Measurements from ENCODE around the gene PEBP1.
A peak's percentile ranks its signal among the peaks of the same experiment; 100 is the strongest.
"Not testable (repeated sequence)": the region's sequence is repeated elsewhere in the genome, so short reads cannot be mapped to it uniquely, and the experiment has no call there.

PEBP1 gene

DNA sequence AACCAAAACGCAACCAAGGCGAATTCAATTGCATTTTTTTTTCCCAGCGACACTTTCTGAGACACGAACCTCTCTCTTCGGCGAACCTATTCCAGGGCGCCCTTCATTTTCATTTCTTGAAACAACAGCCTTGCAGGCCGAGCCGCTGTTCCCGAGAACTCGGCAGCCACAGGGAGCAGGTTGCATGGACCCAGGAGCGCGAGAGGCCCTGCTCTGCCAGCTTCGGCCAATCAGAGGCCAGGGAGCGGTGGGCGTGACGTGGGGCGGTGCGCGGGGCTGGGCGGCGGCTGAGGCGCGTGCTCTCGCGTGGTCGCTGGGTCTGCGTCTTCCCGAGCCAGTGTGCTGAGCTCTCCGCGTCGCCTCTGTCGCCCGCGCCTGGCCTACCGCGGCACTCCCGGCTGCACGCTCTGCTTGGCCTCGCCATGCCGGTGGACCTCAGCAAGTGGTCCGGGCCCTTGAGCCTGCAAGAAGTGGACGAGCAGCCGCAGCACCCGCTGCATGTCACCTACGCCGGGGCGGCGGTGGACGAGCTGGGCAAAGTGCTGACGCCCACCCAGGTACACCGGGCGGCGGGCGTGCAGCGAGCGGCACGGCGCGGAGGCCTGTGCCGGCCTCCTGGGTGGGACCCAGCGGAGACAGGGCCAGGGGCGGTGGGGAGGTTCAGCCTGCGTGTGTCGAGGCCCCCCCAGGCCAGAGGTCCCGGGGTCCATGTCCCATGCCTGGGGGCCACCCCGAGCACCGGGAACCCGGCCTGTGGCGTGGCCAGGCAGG, at the start of gene PEBP1:
Gene PEBP1 (plus strand): TSS at position 337 of the 771 bp plus-strand sequence. CDS start 86 bp downstream, at position 423.
- DNase-seq = peak; percentile 95

DNA sequence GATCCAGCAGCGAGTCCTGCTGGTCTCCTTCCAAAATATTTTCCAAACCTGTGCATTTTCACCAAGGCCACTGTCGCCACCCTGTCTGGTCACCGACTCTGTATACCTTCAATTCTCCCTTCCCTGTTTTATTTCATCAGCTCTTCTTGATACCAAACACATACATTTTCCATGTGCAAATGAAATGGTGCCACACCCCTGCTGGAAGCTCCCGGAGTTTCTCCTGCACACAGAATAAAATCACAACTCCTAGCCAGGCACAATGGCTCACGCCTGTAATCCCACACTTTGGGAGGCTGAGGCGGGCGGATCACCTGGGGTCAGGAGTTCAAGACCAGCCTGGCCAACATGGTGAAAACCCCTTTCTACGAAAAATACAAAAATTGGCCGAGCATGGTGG, 46.1 kb upstream of the PEBP1 start:
- no peak for DNase-seq

DNA sequence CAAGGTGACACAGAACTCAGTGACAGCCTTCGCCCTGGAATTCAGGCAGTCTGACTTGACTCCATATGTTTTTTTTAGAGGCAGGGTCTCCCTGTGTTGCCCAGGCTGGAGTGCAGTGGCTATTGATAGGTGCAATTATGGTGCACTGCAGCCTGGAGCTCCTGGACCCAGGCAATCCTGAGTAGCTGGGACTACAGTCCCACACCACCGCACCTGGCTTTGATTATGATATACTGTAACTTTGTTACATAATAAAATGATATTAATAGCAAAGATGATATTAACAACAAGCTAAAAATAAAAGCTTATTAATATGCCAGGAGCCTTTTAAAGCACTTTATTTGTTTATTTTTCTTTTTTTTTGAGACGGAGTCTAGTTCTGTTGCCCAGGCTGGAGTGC, 41.9 kb upstream of the PEBP1 start:
- no peak for DNase-seq

DNA sequence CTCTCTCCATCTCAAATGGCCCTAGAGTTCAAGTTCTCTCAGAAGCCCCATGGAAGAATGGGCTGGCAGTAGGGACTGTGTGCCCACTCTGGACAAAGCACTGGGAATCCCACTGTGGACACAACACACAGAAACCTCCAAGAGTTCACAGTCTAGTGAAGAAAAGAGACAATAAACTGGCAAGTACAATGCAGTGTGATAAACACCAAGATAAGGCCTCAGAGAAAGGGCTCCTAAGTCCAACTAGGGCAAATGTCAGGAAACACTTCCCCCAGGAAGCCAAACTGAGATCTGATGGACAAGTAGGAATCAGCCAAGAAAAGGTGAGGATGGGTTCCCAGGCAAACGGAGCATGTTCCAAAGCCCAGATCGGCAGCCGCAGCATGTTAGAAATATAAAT, 37.5 kb upstream of the PEBP1 start:
- no peak for DNase-seq

DNA sequence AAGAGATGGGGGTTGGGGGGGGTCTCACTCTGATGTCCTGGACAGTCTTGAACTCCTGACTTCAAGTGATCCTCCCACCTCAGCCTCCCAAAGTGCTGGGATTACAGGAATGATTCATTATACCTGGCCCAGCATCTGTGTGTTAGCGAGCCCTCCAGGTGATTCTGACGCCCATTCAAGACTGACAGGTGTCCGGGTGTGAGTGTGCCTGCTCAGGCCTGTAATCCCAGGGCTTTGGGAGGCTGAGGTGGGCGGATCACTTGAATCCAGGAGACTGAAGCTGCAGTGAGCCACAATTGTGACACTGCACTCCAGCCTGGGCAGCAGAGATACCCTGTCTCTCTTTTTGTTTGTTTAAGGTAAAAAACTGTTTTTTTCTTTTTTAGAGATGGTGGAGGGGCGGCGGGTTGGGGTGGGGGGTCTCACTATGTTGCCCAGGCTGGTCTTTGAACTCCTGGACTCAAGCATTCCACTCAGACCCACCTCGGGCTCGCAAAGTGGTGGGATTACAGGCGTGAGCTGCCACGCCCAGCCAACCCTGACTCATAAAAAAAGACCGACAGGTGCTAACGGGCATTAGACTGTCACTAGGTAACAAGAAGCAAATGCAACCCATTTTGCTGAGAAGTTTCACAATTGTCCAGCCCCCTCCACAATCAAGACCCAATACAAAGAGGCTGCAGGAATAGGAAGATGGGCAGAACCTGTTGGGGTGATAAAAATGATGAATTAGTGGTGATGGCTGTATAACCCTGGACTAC, 36.8 kb upstream of the PEBP1 start:
- DNase-seq = no peak

DNA sequence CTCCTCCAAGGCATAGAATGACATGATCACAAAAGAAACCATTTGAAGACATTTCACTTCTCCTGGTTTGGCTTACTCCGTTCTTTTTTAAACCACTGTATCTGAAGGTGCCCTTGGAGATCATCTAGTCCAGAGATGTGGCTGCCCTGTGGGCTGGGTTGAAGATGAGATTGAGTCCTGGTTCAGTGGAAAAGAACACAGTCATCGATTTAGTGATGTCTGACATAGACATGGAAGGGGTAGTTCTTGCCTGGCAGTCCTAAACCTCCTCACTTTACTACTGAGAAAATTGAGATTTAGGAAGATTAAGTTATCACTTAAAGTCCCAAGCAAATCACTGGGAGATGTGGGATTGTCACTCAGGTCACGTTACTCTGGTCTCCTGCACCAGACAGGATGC, 34.9 kb upstream of the PEBP1 start:
- DNase-seq = no peak

DNA sequence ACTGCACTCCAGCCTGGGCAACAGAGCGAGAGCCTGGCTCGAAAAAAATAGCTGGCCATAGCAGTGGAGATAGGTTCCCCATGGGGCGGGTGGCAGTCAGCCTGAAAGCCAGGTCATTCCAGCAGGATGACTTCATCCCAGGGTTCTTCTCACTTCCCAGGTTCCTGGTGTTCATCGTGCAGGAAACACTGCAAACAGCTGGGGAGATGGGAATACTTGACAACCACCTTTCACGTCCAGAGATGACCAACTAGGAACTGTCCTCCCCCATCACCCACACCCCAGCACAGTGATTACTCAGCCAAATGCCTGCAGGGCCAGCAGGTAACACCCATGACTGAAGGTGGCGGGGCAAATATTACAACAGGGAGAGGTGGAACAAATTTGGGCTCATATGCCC, 33.9 kb upstream of the PEBP1 start:
- no peak for DNase-seq

DNA sequence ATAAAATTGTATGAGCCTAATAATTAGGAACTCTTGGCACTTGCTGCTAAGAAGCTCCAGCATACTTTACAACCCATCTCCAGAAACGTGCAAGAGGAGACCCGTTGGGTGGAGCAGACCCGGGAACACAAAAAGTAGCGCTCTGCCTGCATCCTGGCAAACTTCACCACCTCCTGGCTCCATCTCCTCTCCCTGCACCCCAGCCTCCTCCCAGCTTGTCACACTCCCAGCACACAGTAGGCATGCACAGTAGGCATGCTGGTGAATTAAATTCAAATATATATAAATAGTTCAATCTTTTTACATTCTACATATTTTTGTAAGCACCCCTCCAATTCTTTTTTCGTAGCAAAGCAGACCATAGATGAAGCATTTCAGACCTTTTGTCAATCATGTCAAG, 33.3 kb upstream of the PEBP1 start:
- DNase-seq = no peak

DNA sequence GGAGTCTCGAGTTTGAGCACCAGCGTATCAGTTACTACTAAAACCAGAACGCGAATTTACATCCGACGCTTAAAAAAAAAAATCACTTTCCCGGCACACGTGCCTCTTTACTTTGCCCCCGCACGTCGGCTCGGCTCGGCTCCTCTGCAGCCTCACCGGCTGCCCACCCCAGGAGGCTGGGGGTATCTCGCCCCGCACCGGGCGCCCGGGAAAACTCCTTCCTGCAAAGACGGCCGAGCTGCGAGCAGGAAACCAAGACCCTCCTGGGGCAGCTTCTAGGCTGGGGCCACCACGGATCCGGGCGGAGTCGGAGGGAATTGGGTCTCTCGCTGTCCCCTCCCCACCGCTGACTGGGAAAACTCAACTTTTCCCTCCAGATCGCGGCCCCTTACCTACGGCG, 32.7 kb upstream of the PEBP1 start:
- no peak for DNase-seq

DNA sequence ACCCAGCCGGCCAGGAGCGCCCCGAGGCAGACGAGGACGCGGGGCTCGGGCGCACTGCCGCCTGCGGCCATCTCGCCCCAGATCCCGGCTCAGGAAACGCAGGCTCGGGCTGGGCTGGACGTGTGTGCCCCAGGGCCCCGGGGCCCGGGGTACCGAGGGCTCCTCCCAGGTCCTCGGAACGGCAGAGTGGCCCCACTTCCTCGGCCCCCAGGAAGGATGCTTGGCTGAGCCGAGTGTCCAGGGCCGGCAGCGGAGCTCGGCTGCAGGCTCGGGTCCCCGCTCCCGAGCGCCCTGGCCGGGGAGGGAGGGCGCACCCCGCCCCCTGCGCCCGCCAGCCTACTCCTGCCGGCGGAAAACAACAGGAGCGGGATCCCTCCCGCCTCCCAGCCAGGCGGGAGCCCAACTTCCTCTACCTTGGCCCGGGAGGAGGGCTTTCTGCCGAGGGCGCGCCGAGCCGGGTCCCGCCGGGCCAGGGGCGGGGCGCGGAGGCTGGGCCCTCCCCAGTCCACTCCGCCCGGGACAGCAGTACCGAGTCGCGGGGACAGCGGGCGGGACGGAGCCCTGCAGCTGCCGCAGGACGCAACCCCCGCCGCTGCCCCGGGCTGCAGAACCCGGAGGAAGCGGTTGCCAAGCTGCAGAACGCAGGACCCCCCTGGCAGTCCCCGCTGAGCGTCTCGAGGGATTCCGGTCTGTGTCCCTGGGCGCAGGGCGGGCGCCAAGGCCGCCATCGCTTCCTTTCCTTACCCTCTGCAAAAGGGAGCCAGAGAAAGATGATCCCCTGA, 32.1 kb upstream of the PEBP1 start, which contains the start of gene VSIG10:
Gene VSIG10 (minus strand): TSS at position 411 of the 782 bp plus-strand sequence. CDS start 340 bp downstream, at position 71.
- DNase-seq = peak; percentile 72

DNA sequence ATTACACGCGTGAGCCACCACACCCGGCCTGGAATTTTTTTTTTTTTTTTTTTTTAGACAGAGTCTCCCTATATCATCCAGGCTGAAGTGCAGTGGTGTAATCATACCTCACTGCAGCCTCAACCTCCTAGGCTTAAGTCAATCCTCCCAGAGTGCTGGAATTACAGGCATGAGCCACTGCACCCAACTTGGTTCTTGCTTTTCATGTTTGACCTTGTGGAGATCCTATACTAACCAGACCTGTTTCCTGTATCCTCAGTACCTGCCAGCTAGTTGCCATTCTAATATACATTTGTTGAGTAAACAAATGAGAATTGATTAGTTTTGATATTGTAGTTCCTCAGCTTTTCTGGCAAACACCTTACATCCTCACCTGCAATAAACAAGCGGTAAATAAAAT, 28.9 kb upstream of the PEBP1 start:
- DNase-seq = no peak

DNA sequence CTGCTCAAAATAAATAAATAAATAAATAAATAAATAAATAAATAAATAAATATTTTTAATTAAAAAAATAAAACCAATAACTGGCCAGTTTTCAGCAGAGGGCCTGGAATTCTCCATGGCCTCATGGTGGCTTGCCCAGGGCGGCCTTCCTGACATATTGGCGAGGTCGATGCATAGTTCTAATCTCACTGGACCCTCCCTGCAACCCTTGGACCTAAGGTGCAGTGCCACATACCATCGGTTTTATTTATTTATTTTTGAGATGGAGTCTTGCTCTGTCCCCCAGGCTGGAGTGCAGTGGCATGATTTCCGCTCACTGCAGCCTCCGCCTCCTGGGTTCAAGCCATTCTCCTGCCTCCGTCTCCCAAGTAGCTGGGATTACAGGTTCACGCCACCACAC, 28.2 kb upstream of the PEBP1 start:
- DNase-seq = no peak

DNA sequence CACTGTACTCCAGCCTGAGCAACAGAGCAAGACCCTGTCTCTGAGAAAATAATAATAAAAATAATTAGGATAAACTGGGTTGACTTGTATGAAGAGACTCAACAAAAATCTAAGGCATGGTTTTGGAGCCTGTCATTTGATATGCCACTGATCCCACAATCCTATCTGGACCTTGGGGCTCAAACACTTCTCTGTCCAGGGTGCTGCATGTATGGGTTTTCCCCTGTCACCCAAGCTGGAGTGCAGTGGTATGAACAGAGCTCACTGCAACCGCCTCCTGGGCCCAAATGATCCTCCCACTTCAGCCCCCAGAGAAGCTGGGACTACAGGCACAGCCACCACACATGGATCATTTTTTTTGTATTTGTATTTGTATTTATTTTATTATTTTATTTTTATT, 26.8 kb upstream of the PEBP1 start:
- no peak for DNase-seq

DNA sequence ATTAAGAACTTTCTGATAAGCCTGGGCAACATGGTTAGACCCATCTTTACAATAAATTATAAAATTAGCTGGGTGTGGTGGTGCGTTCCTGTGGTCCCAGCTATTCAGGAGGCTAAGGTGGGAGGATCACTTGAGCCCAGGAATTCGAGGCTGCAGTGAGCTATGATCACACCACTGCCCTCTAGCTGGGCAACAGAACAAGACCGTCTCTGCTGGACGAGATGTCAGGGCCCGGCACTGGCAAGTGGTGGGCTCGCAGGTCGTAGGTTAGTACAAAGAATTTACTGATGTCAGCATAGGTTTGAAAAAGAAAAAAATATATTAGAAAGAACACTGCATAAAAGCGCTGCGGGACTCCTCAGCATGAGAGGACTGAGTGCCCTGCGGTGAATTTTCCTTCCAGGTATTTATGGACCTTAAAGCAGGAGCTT, 16.5 kb upstream of the PEBP1 start:
- no peak for DNase-seq

DNA sequence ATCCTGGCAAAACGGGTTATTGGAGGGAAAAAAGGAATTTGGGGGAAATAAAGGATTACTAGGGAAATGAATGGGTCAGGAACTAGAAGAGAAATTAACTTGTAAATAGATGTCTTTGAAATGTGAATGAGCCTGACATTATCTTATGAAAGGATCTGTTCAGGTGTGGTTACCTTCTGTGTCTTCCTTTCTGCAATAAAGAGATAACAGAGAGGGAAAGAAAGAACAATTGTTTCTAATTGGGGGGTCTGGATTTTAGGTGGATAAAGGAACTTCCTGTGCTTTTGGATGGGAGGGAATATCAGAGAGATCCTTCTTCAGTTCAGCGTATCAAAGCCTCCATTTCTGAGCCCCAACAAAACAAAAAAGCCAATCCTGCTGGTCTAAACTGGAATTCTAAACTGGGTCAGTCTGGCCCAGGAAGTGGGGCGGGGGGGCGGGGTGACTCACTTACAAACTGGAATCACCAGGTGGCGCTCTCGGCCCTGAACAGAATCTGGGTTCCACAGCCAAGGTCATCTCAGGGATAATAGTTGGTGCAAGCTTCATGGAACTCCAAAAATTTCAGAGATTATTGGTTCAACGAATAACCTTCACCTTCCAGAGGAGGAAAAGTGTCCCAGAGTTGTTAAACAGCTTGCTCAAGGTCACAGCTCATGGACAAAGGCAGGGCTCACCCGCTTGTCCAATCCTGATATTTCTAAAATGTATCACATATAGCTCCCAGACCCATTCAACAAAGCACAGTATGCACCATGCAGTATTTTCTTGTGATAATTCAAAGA, 15.2 kb upstream of the PEBP1 start:
- DNase-seq = peak; percentile 79

DNA sequence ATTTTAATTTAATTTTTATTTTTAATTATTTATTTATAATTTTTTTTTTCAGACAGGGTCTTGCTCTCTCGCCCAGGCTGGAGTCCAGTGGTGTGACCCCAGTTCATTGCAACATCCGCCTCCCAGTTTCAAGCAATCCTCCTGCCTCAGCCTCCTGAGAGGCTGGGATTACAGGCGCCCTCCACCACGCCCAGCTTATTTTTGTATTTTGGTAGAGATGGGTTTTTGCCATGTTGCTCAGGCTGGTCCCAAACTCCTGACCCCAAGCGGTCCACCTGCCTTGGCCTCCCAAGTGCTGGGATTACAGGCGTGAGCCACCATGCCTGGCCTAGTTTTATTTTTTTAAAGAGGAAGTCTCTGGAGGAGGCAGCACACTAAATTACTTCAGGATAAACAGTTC, 13.7 kb upstream of the PEBP1 start:
- no peak for DNase-seq

DNA sequence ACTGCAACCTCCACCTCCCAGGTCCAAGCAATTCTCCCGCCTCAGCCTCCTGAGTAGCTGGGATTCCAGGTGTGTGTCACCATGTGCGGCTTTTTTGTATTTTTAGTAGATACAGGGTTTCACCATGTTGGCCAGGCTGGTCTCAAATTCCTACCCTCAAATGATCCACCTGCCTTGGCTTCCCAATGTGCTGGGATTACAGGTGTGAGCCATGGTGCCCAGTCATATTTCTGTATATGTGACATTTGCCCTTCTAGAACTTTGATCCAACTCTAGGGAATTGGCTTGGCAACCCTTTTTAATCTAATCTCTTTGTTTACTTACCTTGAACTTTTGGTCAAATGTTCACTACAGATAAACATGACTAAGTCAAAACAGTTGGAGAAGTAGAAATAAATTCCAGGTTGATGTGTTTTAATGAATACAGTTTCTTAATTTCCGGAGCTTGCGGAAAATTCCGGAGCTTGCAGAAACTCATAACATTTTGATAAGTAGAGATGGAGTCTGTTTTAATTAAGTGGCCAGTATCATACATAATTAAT, 11.5 kb upstream of the PEBP1 start:
- no peak for DNase-seq

DNA sequence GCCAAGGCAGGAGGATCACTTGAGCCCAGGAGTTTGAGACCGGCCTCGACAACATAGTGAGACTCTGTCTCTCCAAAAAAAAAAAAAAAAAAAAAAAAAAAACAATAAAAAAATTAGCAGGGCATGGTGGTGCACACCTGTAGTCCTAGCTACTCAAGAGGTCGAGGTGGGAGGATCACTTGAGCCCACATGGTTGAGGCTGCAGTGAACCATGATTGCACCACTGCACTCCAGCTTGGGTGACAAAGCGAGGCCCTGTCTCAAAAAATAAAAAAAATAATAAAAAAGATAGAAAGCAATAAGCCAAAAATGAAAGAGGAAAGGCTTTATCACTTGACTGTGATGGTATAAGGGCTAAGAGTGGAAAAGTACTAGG, 10.2 kb upstream of the PEBP1 start:
- no peak for DNase-seq

DNA sequence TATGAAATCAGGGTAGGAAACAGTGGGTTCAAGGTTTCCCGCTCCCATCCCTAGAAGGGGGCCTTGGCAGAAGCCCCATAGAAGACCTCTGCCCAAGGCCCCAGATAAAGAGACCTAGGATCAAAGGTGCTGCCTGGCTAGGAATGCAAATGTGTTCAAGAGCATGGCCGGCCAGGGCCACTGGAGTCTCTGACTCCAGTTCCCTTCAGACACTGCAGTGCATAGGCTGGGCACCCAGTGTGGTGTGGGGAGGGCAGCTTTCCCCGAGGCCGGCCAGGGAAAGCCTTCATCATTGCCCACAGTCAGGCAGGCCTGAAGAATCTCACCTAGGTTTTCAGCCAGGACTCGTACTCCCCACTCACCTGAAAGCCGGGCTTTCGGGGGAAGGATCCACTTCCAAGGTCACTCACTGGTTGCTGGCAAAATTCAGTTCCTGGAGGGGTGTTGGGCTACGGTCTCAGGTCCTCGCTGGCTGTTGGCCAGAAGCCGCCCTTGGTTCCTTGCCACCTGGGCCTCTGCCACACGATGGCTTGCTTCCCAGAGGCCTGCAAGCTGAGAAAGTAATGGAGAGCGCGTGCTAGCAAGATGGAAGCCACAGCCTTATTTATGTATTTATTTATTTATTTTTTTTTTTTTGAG, 9.7 kb upstream of the PEBP1 start:
- DNase-seq = no peak

DNA sequence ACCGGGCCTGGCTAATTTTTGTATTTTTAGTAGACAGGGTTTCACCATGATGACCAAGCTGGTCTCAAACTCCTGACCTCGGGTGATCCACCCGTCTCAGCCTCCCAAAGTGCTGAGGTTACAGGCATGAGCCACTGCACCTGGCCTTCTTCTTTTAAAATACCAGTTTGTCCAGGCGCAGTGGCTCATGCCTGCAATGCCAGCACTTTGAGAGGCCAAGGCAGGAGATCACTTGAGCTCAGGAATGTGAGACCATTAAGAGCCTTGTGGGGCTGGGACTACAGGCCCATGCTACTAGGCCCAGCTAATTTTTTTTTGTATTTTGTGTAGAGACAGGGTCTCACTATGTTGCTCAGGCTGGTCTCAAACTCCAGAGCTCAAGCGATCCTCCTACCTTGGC, 8.1 kb upstream of the PEBP1 start:
- DNase-seq = no peak

DNA sequence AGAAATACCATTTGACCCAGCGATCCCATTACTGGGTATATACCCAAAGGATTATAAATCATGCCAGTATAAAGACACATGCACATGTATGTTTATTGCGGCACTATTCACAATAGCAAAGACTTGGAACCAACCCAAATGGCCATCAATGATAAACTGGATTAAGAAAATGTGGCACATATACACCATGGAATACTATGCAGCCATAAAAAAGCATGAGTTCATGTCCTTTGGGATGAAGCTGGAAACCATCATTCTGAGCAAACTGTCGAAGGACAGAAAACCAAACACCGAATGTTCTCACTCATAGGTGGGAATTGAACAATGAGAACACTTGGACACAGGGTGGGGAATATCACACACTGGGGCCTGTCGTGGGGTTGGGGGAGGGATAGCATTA, 6.5 kb upstream of the PEBP1 start:
- DNase-seq = not testable (repeated sequence)

DNA sequence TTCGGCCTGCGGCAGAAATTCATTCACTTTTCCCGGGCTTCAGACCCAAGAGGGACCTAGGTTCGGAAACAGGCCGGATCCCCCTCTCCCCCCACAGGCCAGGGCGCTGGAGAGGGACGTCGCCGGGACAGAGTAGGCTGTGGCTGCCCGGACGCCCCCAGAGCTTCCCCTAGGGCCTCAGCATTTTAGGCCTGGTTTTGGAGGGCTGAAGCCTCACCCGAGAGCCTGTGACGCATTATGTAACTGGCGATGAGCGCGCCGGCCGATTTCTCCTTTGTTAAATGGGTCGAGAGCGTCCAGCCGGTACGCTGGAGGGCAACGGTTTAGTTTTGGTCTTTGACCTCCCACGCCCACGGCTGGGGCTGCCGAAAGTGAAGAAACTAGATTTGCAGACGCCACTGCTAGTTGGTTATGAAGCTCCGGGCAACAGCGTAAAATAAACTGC, 657 bp downstream of the PEBP1 start:
- DNase-seq = peak; percentile 62

Data from right forelimb (tissue), 1 donor.